Measurements from ENCODE around the gene SH2D1B.

DNA sequence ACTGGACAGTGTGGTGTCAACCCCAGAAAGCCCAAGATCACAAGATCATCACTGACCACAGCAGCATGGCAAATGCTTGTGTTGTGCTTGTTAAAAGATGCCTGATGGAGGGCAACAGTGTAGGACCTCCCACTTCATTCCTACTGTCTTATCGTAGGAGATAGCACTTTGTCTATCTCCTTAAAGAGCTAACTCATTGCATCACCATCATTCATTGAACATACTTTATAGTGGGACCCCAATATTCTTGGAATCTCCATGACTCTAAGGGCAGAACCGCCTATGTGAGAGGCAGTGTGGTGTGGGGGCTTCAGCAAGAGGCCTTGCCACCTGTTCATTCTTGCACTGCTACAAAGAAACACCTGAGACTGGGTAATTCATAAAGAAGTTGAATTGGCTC lies 5.0 kb upstream of the SH2D1B start:
- TF ChIP-seq POLR2AphosphoS5 (IDR thresholded peaks at IDR 0.05; ENCODE audit: low read depth) (no peak), REST (IDR thresholded peaks at IDR 0.05; ENCODE audit: insufficient replicate concordance, low read depth) (no peak), GABPA (IDR thresholded peaks at IDR 0.05; ENCODE audit: low read depth) (no peak)
- TF ChIP-seq, protein P1, sequence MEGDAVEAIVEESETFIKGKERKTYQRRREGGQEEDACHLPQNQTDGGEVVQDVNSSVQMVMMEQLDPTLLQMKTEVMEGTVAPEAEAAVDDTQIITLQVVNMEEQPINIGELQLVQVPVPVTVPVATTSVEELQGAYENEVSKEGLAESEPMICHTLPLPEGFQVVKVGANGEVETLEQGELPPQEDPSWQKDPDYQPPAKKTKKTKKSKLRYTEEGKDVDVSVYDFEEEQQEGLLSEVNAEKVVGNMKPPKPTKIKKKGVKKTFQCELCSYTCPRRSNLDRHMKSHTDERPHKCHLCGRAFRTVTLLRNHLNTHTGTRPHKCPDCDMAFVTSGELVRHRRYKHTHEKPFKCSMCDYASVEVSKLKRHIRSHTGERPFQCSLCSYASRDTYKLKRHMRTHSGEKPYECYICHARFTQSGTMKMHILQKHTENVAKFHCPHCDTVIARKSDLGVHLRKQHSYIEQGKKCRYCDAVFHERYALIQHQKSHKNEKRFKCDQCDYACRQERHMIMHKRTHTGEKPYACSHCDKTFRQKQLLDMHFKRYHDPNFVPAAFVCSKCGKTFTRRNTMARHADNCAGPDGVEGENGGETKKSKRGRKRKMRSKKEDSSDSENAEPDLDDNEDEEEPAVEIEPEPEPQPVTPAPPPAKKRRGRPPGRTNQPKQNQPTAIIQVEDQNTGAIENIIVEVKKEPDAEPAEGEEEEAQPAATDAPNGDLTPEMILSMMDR (IDR thresholded peaks at IDR 0.05; ENCODE audit: insufficient read depth, low read length), result no peak
